ENCODE data around the gene PCP4L1. TPM values are rescaled to one million over a fixed set of nuclear protein-coding genes. Genes with fewer than 3 reads are reported as not detected.

Gene PCP4L1
- total RNA-seq, 1 donor from 2014 or later, result 0.52 TPM

GRCh38 chr1:161290779-161291178, 32.2 kb downstream of the PCP4L1 start:
- Histone ChIP-seq H3K9ac (ENCODE audit: low read depth in 1 of 3, low read length in 3 of 3) (no peak overlapping the region), H3K36me3 (ENCODE audit: control insufficient read depth in 3 of 3, insufficient read depth in 3 of 3, low read length in 3 of 3) (no peaks in the 10 kb centered on the region), H3K9me3 (ENCODE audit: control insufficient read depth in 3 of 3, low read length in 3 of 3) (no peaks in the 10 kb centered on the region), H3K4me3 (ENCODE audit: low read length in 3 of 3) (no peak overlapping the region), H3K27me3 (ENCODE audit: control insufficient read depth in 3 of 3, insufficient read depth in 3 of 3, low read length in 3 of 3) (no peaks in the 10 kb centered on the region), H3K4me1 (ENCODE audit: control insufficient read depth in 3 of 3, insufficient read depth in 3 of 3, low read length in 3 of 3) (no peaks in the 10 kb centered on the region), H3K27ac (ENCODE audit: low read depth, low read length) (no peak overlapping the region)

GRCh38 chr1:161297415-161297814, 38.9 kb downstream of the PCP4L1 start:
- Histone ChIP-seq H3K27ac (ENCODE audit: low read depth, low read length) (no peak overlapping the region), H3K36me3 (ENCODE audit: control insufficient read depth in 3 of 3, insufficient read depth in 3 of 3, low read length in 3 of 3) (no peaks in the 10 kb centered on the region), H3K9me3 (ENCODE audit: control insufficient read depth in 3 of 3, low read length in 3 of 3) (no peaks in the 10 kb centered on the region), H3K4me3 (ENCODE audit: low read length in 3 of 3) (no peak overlapping the region), H3K27me3 (ENCODE audit: control insufficient read depth in 3 of 3, insufficient read depth in 3 of 3, low read length in 3 of 3) (no peaks in the 10 kb centered on the region), H3K9ac (ENCODE audit: low read depth in 1 of 3, low read length in 3 of 3) (no peak overlapping the region), H3K4me1 (ENCODE audit: control insufficient read depth in 3 of 3, insufficient read depth in 3 of 3, low read length in 3 of 3) (no peaks in the 10 kb centered on the region)

GRCh38 chr1:161298116-161298515, 39.6 kb downstream of the PCP4L1 start:
- Histone ChIP-seq H3K4me1 (ENCODE audit: control insufficient read depth in 3 of 3, insufficient read depth in 3 of 3, low read length in 3 of 3) (no peaks in the 10 kb centered on the region), H3K9ac (ENCODE audit: low read depth in 1 of 3, low read length in 3 of 3) (no peak overlapping the region), H3K36me3 (ENCODE audit: control insufficient read depth in 3 of 3, insufficient read depth in 3 of 3, low read length in 3 of 3) (no peaks in the 10 kb centered on the region), H3K4me3 (ENCODE audit: low read length in 3 of 3) (no peak overlapping the region), H3K27me3 (ENCODE audit: control insufficient read depth in 3 of 3, insufficient read depth in 3 of 3, low read length in 3 of 3) (no peaks in the 10 kb centered on the region), H3K27ac (ENCODE audit: low read depth, low read length) (no peak overlapping the region), H3K9me3 (ENCODE audit: control insufficient read depth in 3 of 3, low read length in 3 of 3) (no peaks in the 10 kb centered on the region)

DNA sequence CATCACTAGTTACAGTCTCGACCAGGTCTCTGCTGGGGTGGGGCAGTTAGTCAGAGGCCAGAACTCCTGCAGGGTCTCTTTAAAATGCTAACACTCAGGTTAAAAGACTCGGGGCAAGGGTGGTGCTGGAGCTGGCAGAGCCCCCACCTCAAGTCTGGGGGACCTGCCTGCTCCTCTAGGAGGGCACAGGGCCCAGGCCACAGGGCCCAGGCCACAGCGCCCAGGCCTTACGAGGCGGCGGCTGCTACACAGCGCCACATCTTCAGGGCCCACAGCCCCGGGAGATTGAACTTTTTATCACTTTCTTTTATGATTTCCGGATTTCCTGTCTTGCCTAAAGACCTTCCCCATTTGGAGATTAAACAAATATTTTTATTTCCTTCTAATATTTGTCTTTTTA, 40.8 kb downstream of the PCP4L1 start:
- Histone ChIP-seq H3K27ac (ENCODE audit: low read depth, low read length) (no peak overlapping the region), H3K4me3 (ENCODE audit: low read length in 3 of 3) (no peak overlapping the region), H3K27me3 (ENCODE audit: control insufficient read depth in 3 of 3, insufficient read depth in 3 of 3, low read length in 3 of 3) (no peaks in the 10 kb centered on the region), H3K9ac (ENCODE audit: low read depth in 1 of 3, low read length in 3 of 3) (no peak overlapping the region), H3K36me3 (ENCODE audit: control insufficient read depth in 3 of 3, insufficient read depth in 3 of 3, low read length in 3 of 3) (no peaks in the 10 kb centered on the region), H3K4me1 (ENCODE audit: control insufficient read depth in 3 of 3, insufficient read depth in 3 of 3, low read length in 3 of 3) (no peaks in the 10 kb centered on the region), H3K9me3 (ENCODE audit: control insufficient read depth in 3 of 3, low read length in 3 of 3) (no peaks in the 10 kb centered on the region)

DNA sequence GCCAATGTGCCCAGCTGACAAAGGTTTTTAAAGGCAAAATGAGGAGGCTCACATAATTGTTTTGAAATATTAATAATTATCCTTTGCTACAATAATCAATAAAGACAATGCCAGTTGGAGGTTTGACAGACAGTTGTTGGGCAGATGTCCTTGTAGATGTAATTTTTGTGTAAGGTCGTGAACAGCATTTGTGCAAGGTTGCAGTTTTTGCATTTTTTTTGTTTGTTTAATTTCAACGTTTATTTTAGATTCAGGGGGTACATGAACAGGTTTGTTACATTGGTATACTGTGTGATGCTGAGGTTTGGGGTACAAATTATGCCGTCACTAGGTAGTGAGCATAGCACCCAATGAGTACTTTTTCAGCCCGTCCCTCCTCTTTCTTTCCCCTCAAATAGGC, 41.9 kb downstream of the PCP4L1 start:
- H3K9ac ChIP-seq (ENCODE audit: low read depth in 1 of 3, low read length in 3 of 3), result no peak overlapping the region
- no peaks in the 10 kb centered on the region for H3K36me3 ChIP-seq (ENCODE audit: control insufficient read depth in 3 of 3, insufficient read depth in 3 of 3, low read length in 3 of 3)
- no peaks in the 10 kb centered on the region for H3K27me3 ChIP-seq (ENCODE audit: control insufficient read depth in 3 of 3, insufficient read depth in 3 of 3, low read length in 3 of 3)
- H3K27ac ChIP-seq (ENCODE audit: low read depth, low read length), result no peak overlapping the region
- H3K4me3 ChIP-seq (ENCODE audit: low read length in 3 of 3), result no peak overlapping the region
- H3K9me3 ChIP-seq (ENCODE audit: control insufficient read depth in 3 of 3, low read length in 3 of 3), result no peaks in the 10 kb centered on the region
- H3K4me1 ChIP-seq (ENCODE audit: control insufficient read depth in 3 of 3, insufficient read depth in 3 of 3, low read length in 3 of 3), result peaks cover 0 to 5% (median 4%) of the 10 kb centered on the region in 3 donors

GRCh38 chr1:161304927-161305866, 46.7 kb downstream of the PCP4L1 start:
- peak overlapping the region in 2 of 3 donors; percentile 34 to 68 for H3K9ac ChIP-seq (ENCODE audit: low read depth in 1 of 3, low read length in 3 of 3)
- H3K9me3 ChIP-seq (ENCODE audit: control insufficient read depth in 3 of 3, low read length in 3 of 3), result no peaks in the 10 kb centered on the region
- H3K4me1 ChIP-seq (ENCODE audit: control insufficient read depth in 3 of 3, insufficient read depth in 3 of 3, low read length in 3 of 3), result peaks cover 6 to 12% (median 10%) of the 10 kb centered on the region in 3 donors
- H3K4me3 ChIP-seq (ENCODE audit: low read length in 3 of 3), result peak overlapping the region; percentile 58 to 70 (median 67)
- no peaks in the 10 kb centered on the region for H3K36me3 ChIP-seq (ENCODE audit: control insufficient read depth in 3 of 3, insufficient read depth in 3 of 3, low read length in 3 of 3)
- H3K27ac ChIP-seq (ENCODE audit: low read depth, low read length), result no peak overlapping the region
- H3K27me3 ChIP-seq (ENCODE audit: control insufficient read depth in 3 of 3, insufficient read depth in 3 of 3, low read length in 3 of 3), result peaks cover 0 to 8% (median 0%) of the 10 kb centered on the region in 3 donors

DNA sequence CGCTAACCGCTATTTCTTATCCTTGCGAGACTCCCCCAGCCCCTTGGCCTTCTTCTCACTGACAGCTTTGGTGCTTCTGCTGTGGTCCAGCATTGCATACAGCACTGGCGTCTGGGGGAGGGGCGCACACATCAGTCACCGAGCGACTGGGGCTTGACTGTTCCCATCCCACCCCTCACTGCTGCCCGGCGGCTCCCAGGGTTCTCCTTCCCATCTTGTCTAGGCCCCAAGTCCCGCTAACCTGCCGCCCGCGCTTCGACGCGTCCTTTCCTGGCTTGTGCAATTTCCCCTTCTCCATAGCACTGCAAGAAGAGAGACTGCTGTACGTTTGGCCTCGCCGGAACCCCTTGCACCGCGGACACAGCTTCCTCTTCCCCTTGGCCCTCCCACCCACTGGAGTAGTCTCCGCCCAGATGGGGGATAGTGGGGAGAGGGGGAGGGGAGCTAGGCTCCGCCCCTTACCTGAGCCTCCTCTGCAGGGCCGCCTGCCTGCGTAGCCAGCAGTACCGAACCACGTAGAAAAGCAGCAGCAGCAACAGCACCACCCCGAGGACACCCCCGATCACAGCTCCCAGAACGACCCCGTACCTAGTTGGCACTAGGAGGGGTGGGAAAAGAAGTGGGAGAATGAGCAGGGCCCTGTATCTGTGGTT, 47.4 kb downstream of the PCP4L1 start:
- Histone ChIP-seq H3K27me3 (ENCODE audit: control insufficient read depth in 3 of 3, insufficient read depth in 3 of 3, low read length in 3 of 3) (peaks cover 0 to 8% (median 0%) of the 10 kb centered on the region in 3 donors), H3K4me1 (ENCODE audit: control insufficient read depth in 3 of 3, insufficient read depth in 3 of 3, low read length in 3 of 3) (peaks cover 6 to 12% (median 10%) of the 10 kb centered on the region in 3 donors), H3K27ac (ENCODE audit: low read depth, low read length) (peak overlapping the region; percentile 13), H3K4me3 (ENCODE audit: low read length in 3 of 3) (peak overlapping the region; percentile 58 to 70 (median 67)), H3K36me3 (ENCODE audit: control insufficient read depth in 3 of 3, insufficient read depth in 3 of 3, low read length in 3 of 3) (no peaks in the 10 kb centered on the region), H3K9me3 (ENCODE audit: control insufficient read depth in 3 of 3, low read length in 3 of 3) (no peaks in the 10 kb centered on the region), H3K9ac (ENCODE audit: low read depth in 1 of 3, low read length in 3 of 3) (peak overlapping the region; percentile 34 to 73 (median 68))

DNA sequence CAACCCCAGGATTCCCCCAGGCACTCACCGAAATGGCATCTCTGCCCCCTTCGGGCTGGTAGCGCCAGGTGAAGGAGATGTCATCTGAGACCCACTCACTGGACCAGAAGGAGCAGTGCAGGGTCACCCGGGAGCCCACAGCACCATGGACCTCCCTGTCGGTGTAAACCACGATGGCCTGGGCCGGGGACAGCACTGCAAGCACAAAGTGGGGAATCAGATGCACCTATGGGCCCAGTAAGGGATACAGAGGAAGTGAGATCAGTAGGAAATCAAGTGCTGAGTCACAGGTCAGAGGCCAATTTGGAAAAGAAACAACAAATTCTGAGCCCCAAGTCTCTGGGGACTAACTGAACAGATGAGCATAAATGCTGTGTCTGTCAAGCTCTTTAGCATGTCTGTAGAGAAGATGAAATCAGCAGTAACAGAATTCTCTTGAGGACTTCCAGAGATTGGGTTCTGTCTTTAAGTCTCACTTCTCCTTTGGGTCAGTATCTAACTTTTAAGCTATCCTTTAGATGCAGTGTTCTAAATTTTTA, 48.8 kb downstream of the PCP4L1 start:
- Histone ChIP-seq H3K36me3 (ENCODE audit: control insufficient read depth in 3 of 3, insufficient read depth in 3 of 3, low read length in 3 of 3) (no peaks in the 10 kb centered on the region), H3K27me3 (ENCODE audit: control insufficient read depth in 3 of 3, insufficient read depth in 3 of 3, low read length in 3 of 3) (peaks cover 0 to 8% (median 0%) of the 10 kb centered on the region in 3 donors), H3K4me1 (ENCODE audit: control insufficient read depth in 3 of 3, insufficient read depth in 3 of 3, low read length in 3 of 3) (peaks cover 6 to 12% (median 10%) of the 10 kb centered on the region in 3 donors), H3K4me3 (ENCODE audit: low read length in 3 of 3) (peak overlapping the region in 1 of 3 donors; percentile 15), H3K27ac (ENCODE audit: low read depth, low read length) (no peak overlapping the region), H3K9me3 (ENCODE audit: control insufficient read depth in 3 of 3, low read length in 3 of 3) (no peaks in the 10 kb centered on the region), H3K9ac (ENCODE audit: low read depth in 1 of 3, low read length in 3 of 3) (peak overlapping the region in 1 of 3 donors; percentile 21)

GRCh38 chr1:161307892-161308638, 49.5 kb downstream of the PCP4L1 start:
- no peaks in the 10 kb centered on the region for H3K9me3 ChIP-seq (ENCODE audit: control insufficient read depth in 3 of 3, low read length in 3 of 3)
- H3K27me3 ChIP-seq (ENCODE audit: control insufficient read depth in 3 of 3, insufficient read depth in 3 of 3, low read length in 3 of 3), result peaks cover 0 to 8% (median 0%) of the 10 kb centered on the region in 3 donors
- peaks cover 6 to 12% (median 10%) of the 10 kb centered on the region in 3 donors for H3K4me1 ChIP-seq (ENCODE audit: control insufficient read depth in 3 of 3, insufficient read depth in 3 of 3, low read length in 3 of 3)
- no peak overlapping the region for H3K4me3 ChIP-seq (ENCODE audit: low read length in 3 of 3)
- H3K9ac ChIP-seq (ENCODE audit: low read depth in 1 of 3, low read length in 3 of 3), result no peak overlapping the region
- H3K36me3 ChIP-seq (ENCODE audit: control insufficient read depth in 3 of 3, insufficient read depth in 3 of 3, low read length in 3 of 3), result no peaks in the 10 kb centered on the region
- no peak overlapping the region for H3K27ac ChIP-seq (ENCODE audit: low read depth, low read length)

Data from skeletal muscle tissue (tissue), 4 donors.